Measurements from ENCODE around the gene PRKD2. TPM values are rescaled to one million over a fixed set of nuclear protein-coding genes. Genes with fewer than 3 reads are reported as not detected.
"Not testable (repeated sequence)": the region's sequence is repeated elsewhere in the genome, so short reads cannot be mapped to it uniquely, and the experiment has no call there.

The PRKD2 gene
- polyA plus RNA-seq, 3 donors, result 6.5 to 46.9 (median 8.1) TPM

- Mint-ChIP-seq H3K4me3 (no peak overlapping the region), H3K9me3 (peaks cover 0 to 4% (median 0%) of the 10 kb centered on the region in 7 donors), H3K36me3 (peaks cover 2 to 3% of the 10 kb centered on the region in 2 donors), H3K4me1 (peaks cover 31% of the 10 kb centered on the region), H3K27me3 (ENCODE audit: low read depth in 3 of 3) (peaks cover 0 to 1% (median 0%) of the 10 kb centered on the region in 3 donors), H3K27ac (no peak overlapping the region)
- Histone ChIP-seq H3K27me3 (ENCODE audit: control insufficient read depth in 2 of 2, insufficient read depth in 2 of 2, low read length in 2 of 2) (no peaks in the 10 kb centered on the region), H3K9me3 (replicated peaks in 1 of 2; ENCODE audit: control insufficient read depth in 1 of 2, insufficient read depth in 1 of 2, low read length in 2 of 2) (no peaks in the 10 kb centered on the region), H3K9ac (ENCODE audit: insufficient read depth, low read length, poor library complexity, severe bottlenecking) (no peak overlapping the region), H3K79me2 (ENCODE audit: insufficient read depth, low read length) (no peaks in the 10 kb centered on the region), H4K20me1 (ENCODE audit: insufficient read depth, low read length) (no peaks in the 10 kb centered on the region), H3K36me3 (replicated peaks in 1 of 2; ENCODE audit: control insufficient read depth in 1 of 2, insufficient read depth in 2 of 2, low read length in 2 of 2) (no peaks in the 10 kb centered on the region), H3K4me1 (ENCODE audit: control insufficient read depth in 1 of 2, insufficient read depth in 2 of 2, low read length in 2 of 2) (peaks cover 14 to 17% of the 10 kb centered on the region in 2 donors), H3K4me2 (replicated peaks; ENCODE audit: extremely low read depth, low read length, poor library complexity, severe bottlenecking) (no peak overlapping the region), H3K27ac (ENCODE audit: low read depth in 1 of 2, low read length in 2 of 2) (no peak overlapping the region), H3K4me3 (replicated peaks in 1 of 3; ENCODE audit: low read depth in 2 of 3, low read length in 3 of 3) (no peak overlapping the region), H2AFZ (ENCODE audit: insufficient read depth, low read depth, low read length, poor library complexity, severe bottlenecking) (no peak overlapping the region)
- intact Hi-C loops (cut with micrococcal nuclease), result no loop called here
- DNase-seq, result no peak
- 100% methylated on average over 1 of the region's 6 CpGs for WGBS (ENCODE audit: insufficient coverage)
- TF ChIP-seq CTCF (IDR thresholded peaks at IDR 0.05), result no peak
Measured at GRCh38 chr19:46762245-46762890, 45.5 kb upstream of the PRKD2 start.

- no peak overlapping the region for H3K4me2 ChIP-seq (replicated peaks; ENCODE audit: extremely low read depth, low read length, poor library complexity, severe bottlenecking)
- intact Hi-C loops (cut with micrococcal nuclease), result no loop called here
- Mint-ChIP-seq H3K27me3 (ENCODE audit: low read depth in 3 of 3) (peaks cover 0 to 1% (median 0%) of the 10 kb centered on the region in 3 donors), H3K4me3 (no peak overlapping the region), H3K36me3 (peaks cover 1 to 11% of the 10 kb centered on the region in 2 donors), H3K4me1 (peaks cover 29% of the 10 kb centered on the region), H3K27ac (peak overlapping the region in 1 of 7 donors; percentile 50), H3K9me3 (peaks cover 0 to 4% (median under 1%) of the 10 kb centered on the region in 7 donors)
- no peak overlapping the region for H3K9ac ChIP-seq (ENCODE audit: insufficient read depth, low read length, poor library complexity, severe bottlenecking)
- 89% methylated on average over 3 of the region's 5 CpGs for WGBS (ENCODE audit: insufficient coverage)
- H3K36me3 ChIP-seq (replicated peaks in 1 of 2; ENCODE audit: control insufficient read depth in 1 of 2, insufficient read depth in 2 of 2, low read length in 2 of 2), result no peaks in the 10 kb centered on the region
- no peaks in the 10 kb centered on the region for H3K27me3 ChIP-seq (ENCODE audit: control insufficient read depth in 2 of 2, insufficient read depth in 2 of 2, low read length in 2 of 2)
- H3K9me3 ChIP-seq (replicated peaks in 1 of 2; ENCODE audit: control insufficient read depth in 1 of 2, insufficient read depth in 1 of 2, low read length in 2 of 2), result no peaks in the 10 kb centered on the region
- peaks cover 15 to 17% of the 10 kb centered on the region in 2 donors for H3K4me1 ChIP-seq (ENCODE audit: control insufficient read depth in 1 of 2, insufficient read depth in 2 of 2, low read length in 2 of 2)
- no peak overlapping the region for H2AFZ ChIP-seq (ENCODE audit: insufficient read depth, low read depth, low read length, poor library complexity, severe bottlenecking)
- no peak overlapping the region for H3K4me3 ChIP-seq (replicated peaks in 1 of 3; ENCODE audit: low read depth in 2 of 3, low read length in 3 of 3)
- H4K20me1 ChIP-seq (ENCODE audit: insufficient read depth, low read length), result peaks cover 7% of the 10 kb centered on the region
- H3K79me2 ChIP-seq (ENCODE audit: insufficient read depth, low read length), result no peaks in the 10 kb centered on the region
- DNase-seq, result no peak
- no peak for TF ChIP-seq CTCF (IDR thresholded peaks at IDR 0.05)
- no peak overlapping the region for H3K27ac ChIP-seq (ENCODE audit: low read depth in 1 of 2, low read length in 2 of 2)
Measured at GRCh38 chr19:46761418-46761831, 44.5 kb upstream of the PRKD2 start.

- H3K4me1 ChIP-seq (ENCODE audit: control insufficient read depth in 1 of 2, insufficient read depth in 2 of 2, low read length in 2 of 2), result peaks cover 15 to 20% of the 10 kb centered on the region in 2 donors
- Mint-ChIP-seq H3K4me1 (peaks cover 29% of the 10 kb centered on the region), H3K36me3 (peaks cover 3 to 12% of the 10 kb centered on the region in 2 donors), H3K27ac (peak overlapping the region in 1 of 7 donors; percentile 24)
- H3K79me2 ChIP-seq (ENCODE audit: insufficient read depth, low read length); H3K4me2 ChIP-seq (replicated peaks; ENCODE audit: extremely low read depth, low read length, poor library complexity, severe bottlenecking); H3K4me3 Mint-ChIP-seq; H3K9me3 ChIP-seq (replicated peaks in 1 of 2; ENCODE audit: control insufficient read depth in 1 of 2, insufficient read depth in 1 of 2, low read length in 2 of 2); DNase-seq; H3K4me3 ChIP-seq (replicated peaks in 1 of 3; ENCODE audit: low read depth in 2 of 3, low read length in 3 of 3); intact Hi-C loops (cut with micrococcal nuclease); H3K36me3 ChIP-seq (replicated peaks in 1 of 2; ENCODE audit: control insufficient read depth in 1 of 2, insufficient read depth in 2 of 2, low read length in 2 of 2); H2AFZ ChIP-seq (ENCODE audit: insufficient read depth, low read depth, low read length, poor library complexity, severe bottlenecking); H3K9me3 Mint-ChIP-seq; H3K27me3 Mint-ChIP-seq (ENCODE audit: low read depth in 3 of 3); H3K27ac ChIP-seq (ENCODE audit: low read depth in 1 of 2, low read length in 2 of 2); H3K9ac ChIP-seq (ENCODE audit: insufficient read depth, low read length, poor library complexity, severe bottlenecking); H4K20me1 ChIP-seq (ENCODE audit: insufficient read depth, low read length); H3K27me3 ChIP-seq (ENCODE audit: control insufficient read depth in 2 of 2, insufficient read depth in 2 of 2, low read length in 2 of 2): not testable (repeated sequence)
- 100% methylated on average over 1 of the region's 4 CpGs for WGBS (ENCODE audit: insufficient coverage)
Measured at GRCh38 chr19:46760897-46761296, 44.0 kb upstream of the PRKD2 start.
